OCI-LY7 (cell line): ENCODE results near the gene TRAPPC12. TPM values are rescaled to one million over a fixed set of nuclear protein-coding genes. Genes with fewer than 3 reads are reported as not detected.

Source experiments
- BruUV-seq: library from RNA; stranded (reverse); fragments of 400-500 nt; replicated peaks from 2 replicates; lab custom pipeline; 2021; lab: Mats Ljungman, UMichigan
- CTCF ChIA-PET: fragments of 300-600 bp; sonication (Branson Sonifier 250); formaldehyde crosslinking; loops from one replicate; lab custom pipeline; 2022; ENCODE audit warnings: antibody characterized with exemption; ENCODE audit not compliant: unreplicated experiment; lab: Charles Lee
- POLR2A ChIA-PET: fragments of 300-600 bp; sonication (Branson Sonifier 250); formaldehyde crosslinking; loops from one replicate; lab custom pipeline; 2022; ENCODE audit warnings: antibody characterized with exemption; lab: Charles Lee
- DNase-seq: peaks from one replicate; pipeline ENCODE4 v3.0.0-alpha.2; 2015; ENCODE audit warnings: low spot score
- H2AFZ ChIP-seq: fragments of 200-600 bp; sonication (generic), shearing (Covaris generic); 2 replicates; pipeline ENCODE4 v1.6.1; 2014; ENCODE audit warnings: mild to moderate bottlenecking, antibody characterized with exemption, low read length, moderate library complexity
- H3K27ac ChIP-seq: fragments of 200-600 bp; sonication (generic); 2 replicates; pipeline ENCODE4 v1.5.1; 2014; ENCODE audit warnings: mixed run types, low read depth, mild to moderate bottlenecking, moderate library complexity, low read length, inconsistent platforms; ENCODE audit not compliant: poor library complexity, severe bottlenecking
- H3K36me3 ChIP-seq: fragments of 200-600 bp; sonication (generic); 2 replicates; pipeline ENCODE4 v1.6.1; 2014; ENCODE audit warnings: mild to moderate bottlenecking, antibody characterized with exemption, low read length, moderate library complexity, mixed read lengths; ENCODE audit not compliant: insufficient read depth
- H3K4me1 ChIP-seq: fragments of 200-600 bp; sonication (generic); 2 replicates; pipeline ENCODE4 v1.5.1; 2014; ENCODE audit warnings: mild to moderate bottlenecking, low read length; ENCODE audit not compliant: insufficient read depth, poor library complexity, severe bottlenecking
- H3K4me2 ChIP-seq: fragments of 200-600 bp; sonication (generic); 2 replicates; pipeline ENCODE4 v1.6.1; 2014; ENCODE audit warnings: mild to moderate bottlenecking, low read length
- H3K4me3 ChIP-seq: fragments of 200-600 bp; sonication (generic); 2 replicates; pipeline ENCODE4 v1.5.1; 2014; ENCODE audit warnings: mild to moderate bottlenecking, low read depth, low read length; ENCODE audit not compliant: poor library complexity, severe bottlenecking
- H3K79me2 ChIP-seq: fragments of 200-600 bp; sonication (generic); 2 replicates; pipeline ENCODE4 v1.6.1; 2016; ENCODE audit warnings: low read depth, mild to moderate bottlenecking, low read length, moderate library complexity, mixed read lengths; ENCODE audit not compliant: insufficient read depth
- H3K9me2 ChIP-seq: fragments of 200-600 bp; sonication (generic); 2 replicates; pipeline ENCODE4 v1.6.1; 2016; ENCODE audit warnings: mild to moderate bottlenecking, low read length, mixed read lengths; ENCODE audit not compliant: insufficient read depth
- H3K9me3 ChIP-seq: fragments of 200-600 bp; sonication (generic); 2 replicates; pipeline ENCODE4 v1.6.1; 2014; ENCODE audit warnings: mild to moderate bottlenecking, mixed run types, low read length, mixed read lengths
- H4K20me1 ChIP-seq: fragments of 200-600 bp; sonication (generic); 2 replicates; pipeline ENCODE4 v1.6.1; 2014; ENCODE audit warnings: mild to moderate bottlenecking, antibody characterized with exemption, low read length, moderate library complexity, mixed read lengths; ENCODE audit not compliant: insufficient read depth
- CTCF ChIP-seq: fragments of 200-600 bp; sonication (generic); conservative IDR thresholded peaks from 2 replicates; pipeline ENCODE4 v1.5.1; 2014; ENCODE audit warnings: mild to moderate bottlenecking, antibody characterized with exemption, low read length, moderate library complexity, mixed read lengths
- EZH2phosphoT487 ChIP-seq: fragments of 200-600 bp; sonication (generic); IDR thresholded peaks from 2 replicates; pipeline ENCODE4 v1.6.1; 2018; ENCODE audit warnings: low read depth, borderline replicate concordance, mild to moderate bottlenecking, mixed run types, antibody characterized with exemption, low read length, moderate library complexity, mixed read lengths
- intact Hi-C: fragments of 100-400 bp; cut with micrococcal nuclease; formaldehyde crosslinking; loops from one replicate; pipeline ENCODE4 v1.10.0; 2022; ENCODE audit not compliant: unreplicated experiment
- total RNA-seq, 2 experiments: library from RNA; depleted of rRNA in 1 of 2; stranded (reverse); fragments of >200 nt in 1 of 2; shearing (Covaris generic) in 1 of 2; gene quantifications; 2 replicates each; pipeline ENCODE4 v1.2.3, GENCODE V29; 2014 to 2022

TRAPPC12 gene
- total RNA-seq, 2 experiments from 2014 or later = 85.2 to 91.6 TPM

- no TSS peak for BruUV-seq
- H3K27ac ChIP-seq = no peak overlapping the region
- POLR2A ChIA-PET = interaction anchor here (1.6 kb wide), 1 partner anchor 40 kb away, joined by 4 read pairs; no protein-coding TSS in a partner anchor
- TF ChIP-seq CTCF (no peak), EZH2phosphoT487 (no peak)
- no peaks in the 10 kb centered on the region for H4K20me1 ChIP-seq
- H3K9me2 ChIP-seq = no peaks in the 10 kb centered on the region
- H3K79me2 ChIP-seq = no peaks in the 10 kb centered on the region
- no peak overlapping the region for H2AFZ ChIP-seq
- H3K4me2 ChIP-seq = no peak overlapping the region
- intact Hi-C loops = loop anchor here (5.0 to 10.0 kb wide), 3 partner anchors 270 to 620 kb away; no protein-coding TSS in a partner anchor
- H3K4me3 ChIP-seq = no peak overlapping the region
- no peaks in the 10 kb centered on the region for H3K9me3 ChIP-seq
- peaks cover 22% of the 10 kb centered on the region for H3K4me1 ChIP-seq
- peaks cover 9% of the 10 kb centered on the region; the same call in 1 of the 2 replicates for H3K36me3 ChIP-seq
- CTCF ChIA-PET = no interaction called here
- no peak for DNase-seq
Measured at GRCh38 chr2:3464401-3465005, 85.0 kb downstream of the TRAPPC12 start.

GRCh38 chr2:3465328-3465727, 85.8 kb downstream of the TRAPPC12 start:
- Histone ChIP-seq H3K4me1 (peaks cover 22% of the 10 kb centered on the region), H3K9me2 (no peaks in the 10 kb centered on the region), H4K20me1 (no peaks in the 10 kb centered on the region), H2AFZ (no peak overlapping the region), H3K9me3 (no peaks in the 10 kb centered on the region), H3K79me2 (no peaks in the 10 kb centered on the region), H3K4me2 (no peak overlapping the region), H3K36me3 (peaks cover 9% of the 10 kb centered on the region; the same call in 1 of the 2 replicates), H3K4me3 (no peak overlapping the region), H3K27ac (no peak overlapping the region)
- DNase-seq = no peak
- TF ChIP-seq EZH2phosphoT487 = no peak
- no peak for TF ChIP-seq CTCF
- POLR2A ChIA-PET = interaction anchor here (0.6 kb wide), 1 partner anchor 55 kb away, joined by 3 read pairs; no protein-coding TSS in a partner anchor
- no TSS peak for BruUV-seq
- CTCF ChIA-PET = no interaction called here
- intact Hi-C loops = loop anchor here (10.0 kb wide), 2 partner anchors 271 to 621 kb away; no protein-coding TSS in a partner anchor
